Body of pancreas (tissue), 4 donors: ENCODE data around the gene SH3PXD2A.

Experiments
- POLR2A ChIP-seq, 3 donors: fragments of 450-650 bp; IDR thresholded peaks; one replicate each; pipeline ENCODE4 v1.6.1; 2016; ENCODE audit warnings: antibody characterized with exemption in 3 of 3, mild to moderate bottlenecking in 2 of 3
- TF ChIP-seq, protein P1 (sequence below), 7 experiments: fragments of 450-650 bp in 4 of 7; fragments of 200-600 bp in 3 of 7; sonication (generic) in 3 of 7; IDR thresholded peaks; one replicate each; pipeline ENCODE4 v1.5.1; 2016 to 2019; ENCODE audit warnings: antibody characterized with exemption in 7 of 7

DNA sequence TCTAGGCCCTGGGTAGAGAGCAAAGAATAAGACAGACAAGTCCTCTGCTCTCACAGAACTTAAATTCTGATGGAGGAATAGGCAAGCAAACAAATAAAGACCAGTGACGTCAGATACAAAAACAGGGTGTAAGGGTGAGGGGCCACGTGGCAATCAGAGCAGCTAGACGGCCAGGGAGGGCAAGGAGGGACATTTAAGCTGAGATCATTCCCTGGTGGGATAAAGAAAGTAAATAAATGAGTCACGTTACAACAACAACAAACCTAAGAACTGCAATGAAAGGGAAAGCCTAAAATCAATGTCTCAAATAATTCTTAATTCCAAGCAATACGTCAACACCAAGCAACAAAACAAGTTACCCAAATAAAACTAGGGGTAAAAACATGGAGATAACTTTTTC lies 40.8 kb upstream of the SH3PXD2A start:
- TF ChIP-seq POLR2A (IDR thresholded peaks at IDR 0.05): no peak
- TF ChIP-seq, protein P1, sequence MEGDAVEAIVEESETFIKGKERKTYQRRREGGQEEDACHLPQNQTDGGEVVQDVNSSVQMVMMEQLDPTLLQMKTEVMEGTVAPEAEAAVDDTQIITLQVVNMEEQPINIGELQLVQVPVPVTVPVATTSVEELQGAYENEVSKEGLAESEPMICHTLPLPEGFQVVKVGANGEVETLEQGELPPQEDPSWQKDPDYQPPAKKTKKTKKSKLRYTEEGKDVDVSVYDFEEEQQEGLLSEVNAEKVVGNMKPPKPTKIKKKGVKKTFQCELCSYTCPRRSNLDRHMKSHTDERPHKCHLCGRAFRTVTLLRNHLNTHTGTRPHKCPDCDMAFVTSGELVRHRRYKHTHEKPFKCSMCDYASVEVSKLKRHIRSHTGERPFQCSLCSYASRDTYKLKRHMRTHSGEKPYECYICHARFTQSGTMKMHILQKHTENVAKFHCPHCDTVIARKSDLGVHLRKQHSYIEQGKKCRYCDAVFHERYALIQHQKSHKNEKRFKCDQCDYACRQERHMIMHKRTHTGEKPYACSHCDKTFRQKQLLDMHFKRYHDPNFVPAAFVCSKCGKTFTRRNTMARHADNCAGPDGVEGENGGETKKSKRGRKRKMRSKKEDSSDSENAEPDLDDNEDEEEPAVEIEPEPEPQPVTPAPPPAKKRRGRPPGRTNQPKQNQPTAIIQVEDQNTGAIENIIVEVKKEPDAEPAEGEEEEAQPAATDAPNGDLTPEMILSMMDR (IDR thresholded peaks at IDR 0.05): no peak
